Stomach (tissue), 9 donors: ENCODE measurements around the gene GLB1L2. TPM values are rescaled to one million over a fixed set of nuclear protein-coding genes. Genes with fewer than 3 reads are reported as not detected.

ENCODE experiments used
- DNase-seq, 2 donors: peaks; one replicate each; pipeline versions ENCODE4 v3.0.0 to v3.0.0-alpha.2; 2013 to 2019
- H3K27ac ChIP-seq, 5 donors: fragments of 200-600 bp in 4 of 5; sonication (generic) in 4 of 5; one replicate each; pipeline ENCODE4 v1.5.1; 2013 to 2019; ENCODE audit warnings: mild to moderate bottlenecking in 1 of 5, moderate library complexity in 1 of 5
- H3K27me3 ChIP-seq, 3 donors: fragments of 200-600 bp; sonication (generic); one replicate each; pipeline ENCODE4 v1.5.1; 2017 to 2019; ENCODE audit warnings: mixed run types in 1 of 3
- H3K36me3 ChIP-seq, 4 donors: fragments of 200-600 bp; sonication (generic); 1 replicate in 3 of 4; 2 replicates in 1 of 4; pipeline ENCODE4 v1.5.1; 2016 to 2019
- H3K4me1 ChIP-seq, 4 donors: fragments of 200-600 bp; sonication (generic); one replicate each; pipeline ENCODE4 v1.5.1; 2016 to 2019
- H3K4me3 ChIP-seq, 4 donors: fragments of 200-600 bp; sonication (generic) in 3 of 4; one replicate each; pipeline ENCODE4 v1.5.1; 2016 to 2019; ENCODE audit warnings: mild to moderate bottlenecking in 1 of 4
- H3K9me3 ChIP-seq, 4 donors: fragments of 200-600 bp; sonication (generic); one replicate each; pipeline ENCODE4 v1.5.1; 2016 to 2019
- EP300 ChIP-seq: sonication (generic); formaldehyde crosslinking; IDR thresholded peaks from one replicate; pipeline ENCODE4 v1.6.1; 2017; ENCODE audit warnings: antibody characterized with exemption
- POLR2A ChIP-seq, 4 donors: fragments of 450-650 bp; IDR thresholded peaks; one replicate each; pipeline ENCODE4 v1.6.1; 2016; ENCODE audit warnings: antibody characterized with exemption in 4 of 4, control low read depth in 2 of 4, mild to moderate bottlenecking in 1 of 4, moderate library complexity in 1 of 4
- POLR2AphosphoS5 ChIP-seq, 3 donors: sonication (generic); formaldehyde crosslinking; IDR thresholded peaks; one replicate each; pipeline ENCODE4 v1.6.1; 2016; ENCODE audit warnings: antibody characterized with exemption in 3 of 3
- WGBS, 5 donors: extraction: QIAGEN DNeasy Blood & Tissue Kit in 3 of 5; methylation state at CpG; one replicate each; pipeline versions ENCODE4 v1.1.5 to v1.1.7; 2013 to 2018; 5-methylcytosine and 5-hydroxymethylcytosine counted together
- intact Hi-C: fragments of 100-400 bp; cut with DNase I; formaldehyde crosslinking; loops from one replicate; pipeline ENCODE4 v1.15.1; 2023; ENCODE audit warnings: low total_unique reads
- polyA plus RNA-seq, 3 donors: library from polyadenylated mRNA; stranded (reverse); fragments of 200-250 nt; gene quantifications; one replicate each; pipeline ENCODE4 v1.2.3, GENCODE V29; 2013
- total RNA-seq, 5 donors: library from RNA; depleted of rRNA; stranded (reverse); fragments of >200 nt; gene quantifications; one replicate each; pipeline versions ENCODE4 v1.1.0 to v1.2.3, GENCODE V29; 2014 to 2016
- TF ChIP-seq, protein P1 (sequence below), 7 experiments: fragments of 450-650 bp in 4 of 7; fragments of 200-600 bp in 3 of 7; sonication (generic) in 3 of 7; IDR thresholded peaks; one replicate each; pipeline ENCODE4 v1.5.1; 2016 to 2019; ENCODE audit warnings: antibody characterized with exemption in 7 of 7, control low read depth in 2 of 7, mild to moderate bottlenecking in 1 of 7
- donor health status: healthy with polysubstance abuse.
- donor health status: Bipolar disorder and iron deficiency.
- donor health status: healthy.

GLB1L2 gene
- total and polyA plus RNA-seq, 8 donors: 2.1 to 19.2 (median 5.3) TPM

DNA sequence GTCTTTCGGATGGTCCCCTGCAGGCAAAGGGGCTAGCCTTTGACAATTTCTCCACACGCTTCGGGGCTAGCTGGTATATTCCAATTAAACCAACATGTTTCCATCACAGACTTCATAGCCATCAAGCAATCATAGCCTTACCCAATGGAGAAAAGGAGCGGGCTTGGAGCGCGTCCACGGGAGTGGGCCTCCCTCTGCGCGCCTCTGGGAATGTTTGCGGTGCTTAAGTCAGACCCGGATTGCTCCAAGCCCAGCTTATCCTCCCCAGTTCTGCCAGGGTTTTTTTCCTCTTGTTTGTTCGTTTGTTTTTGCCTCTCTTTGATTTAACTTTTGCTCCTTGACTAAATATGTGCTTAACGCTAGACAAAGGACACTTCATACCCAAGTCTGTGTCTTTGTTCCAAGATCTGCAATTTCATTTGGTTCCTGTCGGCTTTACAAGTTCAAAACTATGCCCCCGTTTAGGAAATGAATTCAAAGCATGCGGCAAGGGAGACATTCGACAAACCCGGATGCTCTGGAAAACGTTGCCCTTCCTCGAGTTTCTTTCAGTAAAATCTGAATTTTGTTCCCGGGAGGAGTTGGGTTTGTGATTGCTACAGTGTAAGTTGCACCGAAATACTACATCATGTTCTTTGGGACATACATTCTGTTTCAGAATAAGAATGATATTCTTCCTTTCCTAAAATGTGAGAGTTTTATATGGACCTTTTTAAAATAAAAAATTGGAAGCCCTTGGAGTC, 1.0 kb upstream of the GLB1L2 start:
- Histone ChIP-seq H3K27ac (peak overlapping the region in 2 of 5 donors; percentile 20 to 36), H3K9me3 (no peaks in the 10 kb centered on the region), H3K4me1 (peaks cover 14 to 27% (median 23%) of the 10 kb centered on the region in 4 donors), H3K36me3 (no peaks in the 10 kb centered on the region), H3K27me3 (peaks cover 0 to 28% (median 5%) of the 10 kb centered on the region in 3 donors), H3K4me3 (peak overlapping the region; percentile 51 to 71 (median 57))
- intact Hi-C loops: no loop called here
- TF ChIP-seq EP300: no peak
- TF ChIP-seq, protein P1, sequence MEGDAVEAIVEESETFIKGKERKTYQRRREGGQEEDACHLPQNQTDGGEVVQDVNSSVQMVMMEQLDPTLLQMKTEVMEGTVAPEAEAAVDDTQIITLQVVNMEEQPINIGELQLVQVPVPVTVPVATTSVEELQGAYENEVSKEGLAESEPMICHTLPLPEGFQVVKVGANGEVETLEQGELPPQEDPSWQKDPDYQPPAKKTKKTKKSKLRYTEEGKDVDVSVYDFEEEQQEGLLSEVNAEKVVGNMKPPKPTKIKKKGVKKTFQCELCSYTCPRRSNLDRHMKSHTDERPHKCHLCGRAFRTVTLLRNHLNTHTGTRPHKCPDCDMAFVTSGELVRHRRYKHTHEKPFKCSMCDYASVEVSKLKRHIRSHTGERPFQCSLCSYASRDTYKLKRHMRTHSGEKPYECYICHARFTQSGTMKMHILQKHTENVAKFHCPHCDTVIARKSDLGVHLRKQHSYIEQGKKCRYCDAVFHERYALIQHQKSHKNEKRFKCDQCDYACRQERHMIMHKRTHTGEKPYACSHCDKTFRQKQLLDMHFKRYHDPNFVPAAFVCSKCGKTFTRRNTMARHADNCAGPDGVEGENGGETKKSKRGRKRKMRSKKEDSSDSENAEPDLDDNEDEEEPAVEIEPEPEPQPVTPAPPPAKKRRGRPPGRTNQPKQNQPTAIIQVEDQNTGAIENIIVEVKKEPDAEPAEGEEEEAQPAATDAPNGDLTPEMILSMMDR (IDR thresholded peaks at IDR 0.05): no peak
- no peak for TF ChIP-seq POLR2A (IDR thresholded peaks at IDR 0.05)
- no peak for TF ChIP-seq POLR2AphosphoS5 (IDR thresholded peaks at IDR 0.05)
- WGBS, 5 donors: 18 to 27% (median 21%) methylated on average over 22 of the region's 22 CpGs
- DNase-seq: peak in 1 of 2 donors; percentile 27

- Histone ChIP-seq H3K36me3 (no peaks in the 10 kb centered on the region), H3K27me3 (peaks cover 0 to 28% (median 5%) of the 10 kb centered on the region in 3 donors), H3K4me3 (peak overlapping the region; percentile 51 to 71 (median 57)), H3K4me1 (peaks cover 14 to 27% (median 23%) of the 10 kb centered on the region in 4 donors), H3K9me3 (no peaks in the 10 kb centered on the region), H3K27ac (peak overlapping the region in 2 of 5 donors; percentile 13 to 15)
- DNase-seq: peak in 1 of 2 donors; percentile 58
- TF ChIP-seq, protein P1 (IDR thresholded peaks at IDR 0.05): no peak
- no peak for TF ChIP-seq EP300
- TF ChIP-seq POLR2A (IDR thresholded peaks at IDR 0.05): no peak
- TF ChIP-seq POLR2AphosphoS5 (IDR thresholded peaks at IDR 0.05): no peak
- intact Hi-C loops: no loop called here
- WGBS, 5 donors: 0 to 2% (median 2%) methylated on average over 14 to 40 of the region's 40 CpGs
These were observed 422 bp downstream of the GLB1L2 start for GRCh38 chr11:134332189-134332631.

DNA sequence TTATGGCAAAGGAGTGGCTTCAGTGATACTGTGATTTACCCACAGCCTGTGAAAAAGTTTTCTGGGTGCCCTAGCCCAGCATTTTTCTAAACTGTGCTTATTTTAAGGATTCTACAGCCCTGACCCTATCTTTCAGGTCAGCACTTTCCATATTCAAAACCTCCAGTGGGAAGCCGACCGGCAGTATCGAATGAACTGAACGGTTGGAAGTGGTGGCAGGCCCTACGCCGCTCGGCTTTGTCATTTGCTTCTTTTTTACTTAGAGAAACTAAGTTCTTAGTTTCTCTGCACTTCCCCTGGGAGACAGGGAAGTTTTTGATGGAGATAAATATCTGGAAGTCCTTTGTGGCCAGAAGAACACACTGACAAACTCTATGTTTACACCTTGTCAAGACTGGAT, 994 bp downstream of the GLB1L2 start:
- Histone ChIP-seq H3K9me3 (no peaks in the 10 kb centered on the region), H3K4me3 (peak overlapping the region; percentile 51 to 71 (median 57)), H3K27ac (peak overlapping the region in 1 of 5 donors; percentile 15), H3K27me3 (peaks cover 0 to 28% (median 5%) of the 10 kb centered on the region in 3 donors), H3K36me3 (no peaks in the 10 kb centered on the region), H3K4me1 (peaks cover 14 to 27% (median 23%) of the 10 kb centered on the region in 4 donors)
- TF ChIP-seq EP300 (no peak), POLR2A (IDR thresholded peaks at IDR 0.05) (no peak), POLR2AphosphoS5 (IDR thresholded peaks at IDR 0.05) (no peak)
- TF ChIP-seq, protein P1 (IDR thresholded peaks at IDR 0.05): no peak
- WGBS, 5 donors: 63 to 84% (median 81%) methylated on average over 7 of the region's 7 CpGs
- DNase-seq: no peak
- intact Hi-C loops: no loop called here

- peaks cover 14 to 27% (median 23%) of the 10 kb centered on the region in 4 donors for H3K4me1 ChIP-seq
- no peak for TF ChIP-seq POLR2AphosphoS5 (IDR thresholded peaks at IDR 0.05)
- TF ChIP-seq, protein P1 (IDR thresholded peaks at IDR 0.05): no peak
- no peak for TF ChIP-seq EP300
- TF ChIP-seq POLR2A (IDR thresholded peaks at IDR 0.05): no peak
- intact Hi-C loops: no loop called here
- WGBS, 5 donors: 77 to 91% (median 83%) methylated on average over 7 of the region's 7 CpGs
- H3K27ac ChIP-seq: no peak overlapping the region
- H3K27me3 ChIP-seq: peaks cover 0 to 28% (median 5%) of the 10 kb centered on the region in 3 donors
- H3K4me3 ChIP-seq: no peak overlapping the region
- no peaks in the 10 kb centered on the region for H3K36me3 ChIP-seq
- no peaks in the 10 kb centered on the region for H3K9me3 ChIP-seq
- DNase-seq: no peak
These were observed 1.5 kb downstream of the GLB1L2 start for GRCh38 chr11:134333312-134333711.
